ENCODE measurements around the gene UBAC1. TPM values are rescaled to one million over a fixed set of nuclear protein-coding genes. Genes with fewer than 3 reads are reported as not detected.
"Not testable (repeated sequence)": the region's sequence is repeated elsewhere in the genome, so short reads cannot be mapped to it uniquely, and the experiment has no call there.

UBAC1 gene
- total RNA-seq, 2 donors from 2014 or later = 37.9 to 39.3 TPM

- TF ChIP-seq CTCF (IDR thresholded peaks at IDR 0.05) = no peak
- Histone ChIP-seq H3K4me3 (no peak overlapping the region), H3K4me1 (ENCODE audit: control insufficient read depth in 1 of 2, low read depth in 2 of 2) (no peaks in the 10 kb centered on the region), H3K27me3 (replicated peaks; ENCODE audit: insufficient read depth) (no peaks in the 10 kb centered on the region), H3K27ac (no peak overlapping the region), H3K36me3 (peaks cover 53% of the 10 kb centered on the region), H3K9me3 (no peaks in the 10 kb centered on the region)
- DNase-seq (ENCODE audit: low spot score) (no peak), ATAC-seq (ENCODE audit: insufficient number of reproducible peaks, low FRiP score, low read depth) (no peak)
Measured at GRCh38 chr9:135949501-135950134, 11.6 kb downstream of the UBAC1 start.

- H3K27ac ChIP-seq = no peak overlapping the region
- no peak for TF ChIP-seq CTCF (IDR thresholded peaks at IDR 0.05)
- H3K9me3 ChIP-seq = no peaks in the 10 kb centered on the region
- no peaks in the 10 kb centered on the region for H3K27me3 ChIP-seq (replicated peaks; ENCODE audit: insufficient read depth)
- DNase-seq (ENCODE audit: low spot score) (no peak), ATAC-seq (ENCODE audit: insufficient number of reproducible peaks, low FRiP score, low read depth) (no peak)
- H3K36me3 ChIP-seq = peaks cover 53% of the 10 kb centered on the region
- H3K4me3 ChIP-seq = no peak overlapping the region
- no peaks in the 10 kb centered on the region for H3K4me1 ChIP-seq (ENCODE audit: control insufficient read depth in 1 of 2, low read depth in 2 of 2)
Measured at GRCh38 chr9:135948968-135949367, 12.2 kb downstream of the UBAC1 start.

GRCh38 chr9:135948446-135948845 lies 12.7 kb downstream of the UBAC1 start:
- DNase-seq (ENCODE audit: low spot score) (no peak), ATAC-seq (ENCODE audit: insufficient number of reproducible peaks, low FRiP score, low read depth) (no peak)
- Histone ChIP-seq H3K36me3 (peaks cover 50% of the 10 kb centered on the region), H3K27me3 (replicated peaks; ENCODE audit: insufficient read depth) (no peaks in the 10 kb centered on the region), H3K9me3 (no peaks in the 10 kb centered on the region), H3K27ac (no peak overlapping the region), H3K4me1 (ENCODE audit: control insufficient read depth in 1 of 2, low read depth in 2 of 2) (no peaks in the 10 kb centered on the region), H3K4me3 (no peak overlapping the region)
- no peak for TF ChIP-seq CTCF (IDR thresholded peaks at IDR 0.05)

DNA sequence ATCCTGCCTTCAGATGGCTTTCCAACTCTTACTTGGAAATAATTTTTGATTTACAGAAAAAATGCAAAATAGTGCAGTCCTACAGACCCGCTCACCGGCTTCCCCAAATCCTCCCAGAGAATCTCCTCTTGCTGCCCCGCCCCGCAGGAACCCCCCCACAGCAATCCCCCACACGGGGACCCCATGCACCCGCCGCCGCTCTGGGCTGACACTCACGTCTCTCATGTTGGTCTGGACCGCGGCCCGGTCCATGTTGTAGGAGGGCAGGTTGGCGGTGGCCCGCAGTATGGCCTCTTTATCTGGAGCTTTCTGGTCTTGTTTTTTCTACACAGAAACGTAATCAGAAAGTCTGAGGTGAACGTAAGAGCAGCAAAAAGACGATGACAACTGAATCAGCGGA lies 13.6 kb downstream of the UBAC1 start:
- Histone ChIP-seq H3K4me1 (ENCODE audit: control insufficient read depth in 1 of 2, low read depth in 2 of 2) (no peaks in the 10 kb centered on the region), H3K4me3 (no peak overlapping the region), H3K27me3 (replicated peaks; ENCODE audit: insufficient read depth) (no peaks in the 10 kb centered on the region), H3K9me3 (no peaks in the 10 kb centered on the region), H3K27ac (no peak overlapping the region), H3K36me3 (peaks cover 43% of the 10 kb centered on the region)
- no peak for ATAC-seq (ENCODE audit: insufficient number of reproducible peaks, low FRiP score, low read depth)
- DNase-seq (ENCODE audit: low spot score) = no peak
- no peak for TF ChIP-seq CTCF (IDR thresholded peaks at IDR 0.05)

GRCh38 chr9:135947105-135947504 lies 14.1 kb downstream of the UBAC1 start:
- H3K4me1 ChIP-seq (ENCODE audit: control insufficient read depth in 1 of 2, low read depth in 2 of 2); ATAC-seq (ENCODE audit: insufficient number of reproducible peaks, low FRiP score, low read depth); H3K4me3 ChIP-seq; DNase-seq (ENCODE audit: low spot score); H3K27ac ChIP-seq; H3K27me3 ChIP-seq (replicated peaks; ENCODE audit: insufficient read depth); H3K9me3 ChIP-seq: not testable (repeated sequence)
- peaks cover 39% of the 10 kb centered on the region for H3K36me3 ChIP-seq

All from thoracic aorta (tissue), 2 donors.